Glutamatergic neuron (in vitro differentiated cells): ENCODE measurements around the gene NAPSA. TPM values are rescaled to one million over a fixed set of nuclear protein-coding genes. Genes with fewer than 3 reads are reported as not detected.

Experiments used
- DNase-seq: peaks from one replicate; pipeline ENCODE4 v3.0.0; 2022
- H3K27ac Mint-ChIP-seq: one replicate; pipeline ENCODE4 v1.8.0; 2020; ENCODE audit warnings: mild to moderate bottlenecking, mixed read lengths, inconsistent platforms; ENCODE audit not compliant: unreplicated experiment
- H3K27me3 Mint-ChIP-seq: one replicate; pipeline ENCODE4 v1.8.0; 2020; ENCODE audit warnings: mild to moderate bottlenecking, moderate library complexity, mixed read lengths, inconsistent platforms; ENCODE audit not compliant: unreplicated experiment
- H3K36me3 Mint-ChIP-seq: one replicate; pipeline ENCODE4 v1.8.0; 2020; ENCODE audit warnings: mild to moderate bottlenecking, mixed read lengths, inconsistent platforms; ENCODE audit not compliant: unreplicated experiment
- H3K4me1 Mint-ChIP-seq: one replicate; pipeline ENCODE4 v1.8.0; 2020; ENCODE audit warnings: mild to moderate bottlenecking, low read depth, mixed read lengths, inconsistent platforms; ENCODE audit not compliant: unreplicated experiment
- H3K4me3 Mint-ChIP-seq: one replicate; pipeline ENCODE4 v1.8.0; 2020; ENCODE audit warnings: mild to moderate bottlenecking, mixed read lengths, inconsistent platforms; ENCODE audit not compliant: unreplicated experiment
- H3K9me3 Mint-ChIP-seq: one replicate; pipeline ENCODE4 v1.8.0; 2020; ENCODE audit warnings: mild to moderate bottlenecking, moderate library complexity, mixed read lengths, inconsistent platforms; ENCODE audit not compliant: unreplicated experiment
- CTCF ChIP-seq: fragments of 200-600 bp; sonication (generic); IDR thresholded peaks from one replicate; pipeline ENCODE4 v1.5.0; 2021; ENCODE audit not compliant: partially characterized antibody, unreplicated experiment
- total RNA-seq: library from RNA; stranded (reverse); fragmentation: NEBNext Ultra II Directional; extraction: Animal tissue kit (Norgen Biotek cat#: 25700); gene quantifications from one replicate; pipeline ENCODE4 v1.2.1, GENCODE V29; 2021; ENCODE audit not compliant: unreplicated experiment

Gene NAPSA
- total RNA-seq, 1 donor from 2014 or later, result 0.88 TPM

GRCh38 chr19:50401605-50402450 is 36.4 kb upstream of the NAPSA start:
- Mint-ChIP-seq H3K36me3 (peaks cover 4% of the 10 kb centered on the region), H3K4me1 (no peaks in the 10 kb centered on the region), H3K9me3 (peaks cover 2% of the 10 kb centered on the region), H3K27me3 (peaks cover 5% of the 10 kb centered on the region), H3K27ac (no peak overlapping the region), H3K4me3 (no peak overlapping the region)
- no peak for TF ChIP-seq CTCF
- DNase-seq, result no peak

GRCh38 chr19:50399368-50399745 is 33.9 kb upstream of the NAPSA start:
- TF ChIP-seq CTCF, result no peak
- no peak for DNase-seq
- no peak overlapping the region for H3K27ac Mint-ChIP-seq
- H3K36me3 Mint-ChIP-seq, result peaks cover 4% of the 10 kb centered on the region
- H3K9me3 Mint-ChIP-seq, result peaks cover 2% of the 10 kb centered on the region
- peaks cover 6% of the 10 kb centered on the region for H3K27me3 Mint-ChIP-seq
- no peaks in the 10 kb centered on the region for H3K4me1 Mint-ChIP-seq
- H3K4me3 Mint-ChIP-seq, result no peak overlapping the region

GRCh38 chr19:50398675-50399367 is 33.4 kb upstream of the NAPSA start:
- H3K27me3 Mint-ChIP-seq, result peaks cover 6% of the 10 kb centered on the region
- TF ChIP-seq CTCF, result no peak
- no peaks in the 10 kb centered on the region for H3K4me1 Mint-ChIP-seq
- no peak for DNase-seq
- H3K4me3 Mint-ChIP-seq, result no peak overlapping the region
- no peak overlapping the region for H3K27ac Mint-ChIP-seq
- peaks cover 5% of the 10 kb centered on the region for H3K36me3 Mint-ChIP-seq
- H3K9me3 Mint-ChIP-seq, result peaks cover 2% of the 10 kb centered on the region

- no peaks in the 10 kb centered on the region for H3K4me1 Mint-ChIP-seq
- TF ChIP-seq CTCF, result no peak
- no peak overlapping the region for H3K4me3 Mint-ChIP-seq
- peaks cover 5% of the 10 kb centered on the region for H3K27me3 Mint-ChIP-seq
- no peak for DNase-seq
- peaks cover 7% of the 10 kb centered on the region for H3K36me3 Mint-ChIP-seq
- no peak overlapping the region for H3K27ac Mint-ChIP-seq
- H3K9me3 Mint-ChIP-seq, result peaks cover 11% of the 10 kb centered on the region
Observed at GRCh38 chr19:50394017-50394416, 28.6 kb upstream of the NAPSA start.

- Mint-ChIP-seq H3K36me3 (peaks cover 5% of the 10 kb centered on the region), H3K27ac (no peak overlapping the region), H3K4me1 (no peaks in the 10 kb centered on the region), H3K9me3 (peaks cover 11% of the 10 kb centered on the region), H3K27me3 (peaks cover 4% of the 10 kb centered on the region), H3K4me3 (no peak overlapping the region)
- no peak for TF ChIP-seq CTCF
- DNase-seq, result no peak
Observed at GRCh38 chr19:50393589-50393988, 28.1 kb upstream of the NAPSA start.
